GM18858 (cell line): Measurements from ENCODE around the gene PDZK1.
"Not testable (repeated sequence)": the region's sequence is repeated elsewhere in the genome, so short reads cannot be mapped to it uniquely, and the experiment has no call there.

Experiments used
- ATAC-seq: cut with Tn5 transposase; IDR thresholded peaks from one replicate; pipeline ENCODE4 v1.9.1; 2021; ENCODE audit not compliant: unreplicated experiment

The PDZK1 gene

DNA sequence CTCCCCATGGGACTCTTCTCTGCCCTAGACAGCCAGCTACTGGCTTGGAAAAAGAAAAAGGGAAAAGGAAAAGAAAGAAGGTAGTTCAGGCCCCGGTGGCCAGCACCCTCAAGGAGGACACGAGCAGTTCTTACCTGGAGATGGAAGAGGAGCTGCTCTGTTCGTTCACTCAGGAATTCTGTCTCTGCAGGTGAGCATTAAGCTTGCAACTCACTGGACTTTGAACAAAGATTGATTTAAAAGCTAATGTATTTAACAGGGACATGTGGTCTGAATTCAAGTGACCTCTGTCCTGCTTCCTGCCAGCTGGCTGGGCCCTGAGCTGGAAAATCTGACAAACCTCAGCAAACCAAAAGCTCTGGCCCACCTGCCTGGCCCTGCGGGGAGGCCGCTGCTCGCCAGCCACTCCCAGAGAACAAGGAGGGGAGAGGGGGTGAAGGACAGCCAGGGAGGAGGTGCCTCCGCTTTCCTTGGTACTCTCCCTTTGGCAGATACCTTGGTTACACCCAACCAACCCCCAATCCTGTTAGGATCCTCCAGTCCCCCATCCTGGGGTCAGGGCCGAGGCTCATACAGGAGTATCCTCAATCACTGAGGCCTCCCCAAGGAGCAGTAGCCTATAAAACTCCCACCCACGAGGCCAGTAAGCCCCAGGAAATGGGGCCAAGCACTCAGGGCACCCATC, at the start of gene PDZK1:
Gene PDZK1, minus strand, starts transcription at position 186 of the 685 bp plus-strand sequence. CDS start 19,347 bp downstream, outside the sequence.
- ATAC-seq: no peak

- no peak for ATAC-seq
These were observed 44.4 kb upstream of the PDZK1 start for GRCh38 chr1:145751491-145752037.

- ATAC-seq: no peak
These were observed 43.3 kb upstream of the PDZK1 start for GRCh38 chr1:145750426-145750825.

GRCh38 chr1:145747398-145748247, 40.5 kb upstream of the PDZK1 start:
- ATAC-seq: no peak

DNA sequence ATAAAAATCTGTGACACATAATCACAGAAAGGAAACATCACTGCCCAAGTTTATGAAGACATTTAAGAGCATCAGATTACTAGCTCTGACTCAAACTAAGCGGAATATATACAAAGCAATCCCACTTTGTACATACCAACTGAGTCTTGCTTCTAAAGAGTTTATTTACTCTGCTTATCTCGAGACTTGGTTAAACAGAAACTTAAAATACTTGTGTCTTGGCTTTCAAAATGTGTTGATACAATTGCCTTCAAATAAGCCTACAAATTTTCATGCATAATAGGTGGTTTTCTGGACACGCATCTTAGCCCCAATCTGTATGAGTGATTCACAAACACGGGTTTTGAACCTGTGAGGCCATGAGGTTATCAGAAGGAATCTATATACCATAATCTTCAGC, 33.1 kb upstream of the PDZK1 start:
- no peak for ATAC-seq

- no peak for ATAC-seq
These were observed 29.0 kb upstream of the PDZK1 start for GRCh38 chr1:145736191-145736590.

- ATAC-seq: no peak
These were observed 23.7 kb upstream of the PDZK1 start for GRCh38 chr1:145730900-145731299.

GRCh38 chr1:145730467-145730866, 23.3 kb upstream of the PDZK1 start:
- no peak for ATAC-seq

GRCh38 chr1:145729666-145730436, 22.7 kb upstream of the PDZK1 start:
- no peak for ATAC-seq

- no peak for ATAC-seq
These were observed 22.0 kb upstream of the PDZK1 start for GRCh38 chr1:145729196-145729595.

GRCh38 chr1:145726193-145726592, 19.0 kb upstream of the PDZK1 start:
- not testable (repeated sequence) for ATAC-seq

DNA sequence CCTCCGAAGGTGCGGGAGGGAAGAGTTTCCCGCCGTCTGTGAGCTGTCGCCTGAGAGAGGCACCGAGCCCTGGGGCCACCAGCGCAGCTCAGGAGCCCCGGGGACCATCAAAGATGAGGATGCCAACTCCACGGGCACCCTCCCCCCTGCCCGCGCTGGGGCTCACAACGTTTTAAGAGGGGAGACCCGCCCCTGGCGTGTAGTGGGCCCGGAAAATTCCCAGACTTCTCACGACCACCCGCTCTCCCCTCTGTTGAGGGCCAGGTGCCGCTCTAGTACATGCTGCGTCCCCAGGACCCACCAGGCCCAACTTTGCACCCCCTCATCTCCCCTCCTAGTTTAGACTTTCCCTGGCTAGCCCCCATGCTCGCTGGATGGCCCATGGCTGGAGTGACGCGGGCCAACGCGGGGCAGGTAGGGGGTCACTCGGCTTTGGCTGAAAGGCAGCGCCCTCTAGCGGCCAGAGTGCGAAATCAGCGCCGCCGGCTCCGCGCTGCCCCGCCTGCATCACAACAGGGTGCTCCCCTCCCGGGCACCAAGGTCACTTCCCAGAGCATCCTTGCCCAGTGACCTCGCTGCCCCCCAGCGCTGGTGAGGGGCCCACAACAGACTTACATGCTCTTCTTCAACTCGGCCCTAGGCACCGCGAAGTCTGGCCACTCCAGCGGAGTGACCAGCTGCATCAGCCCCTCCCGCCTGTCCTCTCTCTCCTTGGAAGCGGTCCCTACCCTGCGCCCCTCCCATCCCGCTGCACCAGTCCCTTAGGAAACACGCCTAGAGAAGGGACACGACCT, 13.9 kb upstream of the PDZK1 start:
- no peak for ATAC-seq

DNA sequence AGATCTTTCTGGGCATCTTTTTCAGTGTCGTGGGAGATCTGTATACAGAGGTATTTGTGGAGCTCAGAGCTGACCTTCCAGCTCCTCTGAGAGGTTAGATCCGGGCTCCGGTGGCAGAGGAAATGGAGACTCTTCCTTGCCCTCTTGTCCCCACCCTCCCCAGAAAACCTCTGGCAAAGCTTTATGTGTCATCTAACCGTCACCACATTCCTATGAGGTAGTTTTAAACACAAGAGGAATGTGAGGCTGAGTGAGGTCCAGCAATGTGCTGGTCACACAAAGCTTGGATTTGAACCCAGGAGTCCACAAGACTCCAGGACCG, 13.3 kb upstream of the PDZK1 start:
- ATAC-seq: no peak

- ATAC-seq: no peak
These were observed 12.3 kb upstream of the PDZK1 start, which contains the start of gene CD160 for GRCh38 chr1:145719230-145720079. Gene CD160 (plus strand): TSS chr1:145719499. CDS start chr1:145728328, 8,829 bp downstream.

DNA sequence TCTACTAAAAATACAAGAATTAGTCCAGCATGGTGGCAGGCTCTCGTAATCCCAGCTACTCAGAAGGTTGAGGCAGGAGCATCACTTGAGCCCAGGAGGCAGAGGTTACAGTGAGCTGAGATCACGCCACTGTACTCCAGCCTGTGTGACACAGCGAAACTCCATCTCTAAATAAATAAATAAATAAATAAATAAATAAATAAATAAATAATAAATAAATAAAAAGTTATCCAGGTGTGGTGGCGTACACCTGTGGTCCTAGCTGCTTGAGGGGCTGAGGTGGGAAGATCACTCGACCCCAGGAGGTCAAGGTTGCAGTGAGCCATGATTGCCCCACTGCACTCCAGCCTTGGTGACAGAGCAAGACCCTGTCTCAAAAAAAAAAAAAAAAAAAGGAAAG, 11.3 kb upstream of the PDZK1 start:
- not testable (repeated sequence) for ATAC-seq

DNA sequence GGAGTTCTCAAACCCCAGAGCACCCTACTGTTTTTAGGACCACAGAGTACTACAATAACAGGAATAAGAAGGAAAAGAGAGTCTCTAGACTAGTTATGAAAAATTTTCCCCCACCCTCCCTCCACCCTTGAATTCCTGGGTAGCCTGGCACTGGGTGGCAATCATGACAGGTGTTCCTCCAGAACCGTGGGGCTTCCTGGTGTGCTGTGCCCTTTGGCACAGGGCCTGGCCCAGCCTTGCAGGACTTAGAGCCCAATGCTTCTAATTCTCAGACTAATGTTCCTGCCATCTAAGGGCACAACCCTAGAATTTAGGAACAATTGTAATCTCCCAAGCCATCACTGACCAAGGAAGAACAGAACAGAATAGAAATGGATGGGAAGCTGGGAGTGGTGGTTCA, 10.7 kb upstream of the PDZK1 start:
- ATAC-seq: no peak

DNA sequence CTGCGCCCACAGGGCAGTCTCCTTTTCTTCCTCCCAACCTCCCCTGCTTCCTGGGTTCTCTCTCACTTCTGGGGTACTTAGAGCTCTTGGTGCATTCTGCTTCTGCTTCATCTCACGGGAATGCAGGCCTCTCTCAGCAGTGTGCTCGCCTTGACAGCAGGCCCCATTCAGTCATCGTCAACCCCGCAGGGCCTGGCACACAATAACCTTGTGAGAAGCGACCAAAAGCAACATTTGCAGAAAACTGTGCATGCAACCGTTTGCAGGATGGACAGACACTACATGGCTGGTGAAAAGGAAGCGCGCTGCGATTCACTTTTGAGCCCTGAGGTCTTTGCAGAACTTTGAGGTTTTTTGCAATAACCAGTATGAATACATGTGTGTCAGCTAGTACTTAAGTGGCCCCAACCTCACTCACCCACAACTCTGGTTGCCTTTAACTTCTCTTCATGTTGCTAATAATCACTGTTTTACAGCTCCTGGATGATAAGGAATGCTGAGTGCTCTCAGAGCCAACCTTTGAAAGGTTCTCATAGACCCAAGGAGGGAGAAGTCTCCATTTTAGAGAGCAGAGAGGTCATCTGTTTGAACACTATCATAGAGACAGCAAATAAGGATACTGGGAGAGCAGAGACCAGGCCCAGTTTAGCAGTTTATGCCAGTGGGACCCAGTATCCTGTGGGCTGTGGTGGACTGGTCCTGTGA, 9.6 kb upstream of the PDZK1 start:
- ATAC-seq: no peak

GRCh38 chr1:145714524-145715111, 7.5 kb upstream of the PDZK1 start:
- no peak for ATAC-seq
